ENCODE results near the gene GNAQ. TPM values are rescaled to one million over a fixed set of nuclear protein-coding genes. Genes with fewer than 3 reads are reported as not detected.

The GNAQ gene
- total and polyA plus RNA-seq, 3 donors from 2014 or later: 23.5 to 42.9 (median 39.4) TPM

DNA sequence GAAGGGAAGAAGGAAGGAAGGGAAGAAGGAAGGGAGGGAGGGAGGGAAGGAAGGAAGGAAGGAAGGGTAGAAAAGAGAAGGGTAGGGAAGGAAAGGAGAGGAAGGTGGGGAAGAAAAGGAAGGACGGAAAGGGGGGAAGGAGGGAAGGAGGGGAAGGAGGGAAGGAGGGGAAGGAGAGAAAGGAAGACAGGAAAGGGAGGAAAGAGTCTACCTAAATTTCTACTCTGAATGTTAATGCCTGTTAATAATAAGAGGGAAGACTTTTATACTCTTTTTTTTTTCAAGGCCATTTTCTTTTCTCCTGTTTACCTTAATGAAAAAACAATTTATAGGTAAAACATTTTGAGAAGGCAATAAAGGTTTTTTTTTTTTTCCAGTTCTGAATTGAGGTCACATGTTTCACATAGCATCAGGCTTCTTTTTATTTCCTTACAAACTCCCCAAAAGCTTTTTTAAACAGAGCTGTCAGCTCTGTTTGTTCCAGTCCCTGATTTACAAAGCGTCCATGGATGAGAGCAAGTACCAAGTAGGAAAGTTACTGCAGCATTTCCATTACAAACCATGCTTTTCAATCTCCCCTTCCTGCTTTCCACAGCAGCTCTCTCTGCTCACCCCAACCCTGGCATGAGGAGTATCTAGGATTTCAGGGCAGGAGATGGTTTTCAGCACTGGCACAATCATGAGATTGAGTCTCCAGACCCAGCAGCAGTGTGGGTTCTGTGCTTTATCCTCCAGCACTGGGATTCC lies 173.9 kb downstream of the GNAQ start:
- no peak overlapping the region for H3K27ac ChIP-seq
- no peak overlapping the region for H3K4me3 ChIP-seq
- H3K36me3 ChIP-seq (ENCODE audit: low read depth, missing control alignments): no peaks in the 10 kb centered on the region
- intact Hi-C loops (cut with DNase I; ENCODE audit: low total_unique reads): no loop called here
- no peaks in the 10 kb centered on the region for H3K9me3 ChIP-seq
- DNase-seq: no peak
- H3K4me1 ChIP-seq: peaks cover 6% of the 10 kb centered on the region
- TF ChIP-seq POLR2A (IDR thresholded peaks at IDR 0.05): no peak
- TF ChIP-seq, protein P1, sequence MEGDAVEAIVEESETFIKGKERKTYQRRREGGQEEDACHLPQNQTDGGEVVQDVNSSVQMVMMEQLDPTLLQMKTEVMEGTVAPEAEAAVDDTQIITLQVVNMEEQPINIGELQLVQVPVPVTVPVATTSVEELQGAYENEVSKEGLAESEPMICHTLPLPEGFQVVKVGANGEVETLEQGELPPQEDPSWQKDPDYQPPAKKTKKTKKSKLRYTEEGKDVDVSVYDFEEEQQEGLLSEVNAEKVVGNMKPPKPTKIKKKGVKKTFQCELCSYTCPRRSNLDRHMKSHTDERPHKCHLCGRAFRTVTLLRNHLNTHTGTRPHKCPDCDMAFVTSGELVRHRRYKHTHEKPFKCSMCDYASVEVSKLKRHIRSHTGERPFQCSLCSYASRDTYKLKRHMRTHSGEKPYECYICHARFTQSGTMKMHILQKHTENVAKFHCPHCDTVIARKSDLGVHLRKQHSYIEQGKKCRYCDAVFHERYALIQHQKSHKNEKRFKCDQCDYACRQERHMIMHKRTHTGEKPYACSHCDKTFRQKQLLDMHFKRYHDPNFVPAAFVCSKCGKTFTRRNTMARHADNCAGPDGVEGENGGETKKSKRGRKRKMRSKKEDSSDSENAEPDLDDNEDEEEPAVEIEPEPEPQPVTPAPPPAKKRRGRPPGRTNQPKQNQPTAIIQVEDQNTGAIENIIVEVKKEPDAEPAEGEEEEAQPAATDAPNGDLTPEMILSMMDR (IDR thresholded peaks at IDR 0.05): no peak
- H3K27me3 ChIP-seq: no peaks in the 10 kb centered on the region
- 96 to 97% methylated on average over 2 of the region's 2 CpGs for WGBS, 2 donors

DNA sequence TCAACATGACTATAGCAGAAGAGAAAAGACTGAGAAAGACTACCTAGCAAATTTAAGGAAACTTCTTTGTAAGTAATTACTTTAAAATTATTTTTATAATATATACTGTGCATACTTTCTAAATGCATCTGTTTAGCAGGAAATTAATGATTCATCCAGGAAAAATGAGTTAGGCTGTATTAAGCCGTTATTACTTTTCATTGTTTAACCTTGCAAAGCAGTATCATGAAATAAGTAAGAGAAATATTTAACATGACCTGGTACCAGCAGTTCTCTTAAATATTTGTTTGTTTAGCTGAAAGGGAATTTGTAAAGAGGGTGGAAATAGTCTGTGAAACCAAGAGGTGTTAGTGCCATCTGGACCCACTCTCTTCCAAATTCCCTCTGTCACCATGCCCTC lies 175.0 kb downstream of the GNAQ start:
- intact Hi-C loops (cut with DNase I; ENCODE audit: low total_unique reads): no loop called here
- Histone ChIP-seq H3K27me3 (no peaks in the 10 kb centered on the region), H3K27ac (no peak overlapping the region), H3K36me3 (ENCODE audit: low read depth, missing control alignments) (no peaks in the 10 kb centered on the region), H3K4me3 (no peak overlapping the region), H3K4me1 (peaks cover 12% of the 10 kb centered on the region), H3K9me3 (no peaks in the 10 kb centered on the region)
- TF ChIP-seq, protein P1 (IDR thresholded peaks at IDR 0.05): no peak
- TF ChIP-seq POLR2A (IDR thresholded peaks at IDR 0.05): no peak
- 58 to 69% methylated on average over 1 of the region's 1 CpG for WGBS, 2 donors
- DNase-seq: no peak

DNA sequence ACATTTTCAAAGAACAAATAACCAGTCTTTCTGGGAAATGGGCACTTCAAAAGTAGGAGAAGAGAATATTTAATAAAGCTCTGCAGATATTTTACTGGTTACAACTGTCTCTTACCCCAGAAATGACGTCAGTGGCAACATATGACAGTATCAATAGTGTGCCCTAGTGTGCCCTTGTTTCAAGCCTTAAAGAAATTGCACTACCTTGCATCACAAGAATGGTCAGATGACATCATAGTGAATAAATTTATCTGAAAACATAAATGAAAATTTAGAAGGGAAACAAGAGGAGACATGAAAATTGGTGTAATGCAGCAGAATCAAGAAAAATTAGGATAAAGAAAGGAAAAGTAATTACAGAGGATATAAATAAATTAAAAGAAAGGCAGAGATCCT lies 176.7 kb downstream of the GNAQ start:
- intact Hi-C loops (cut with DNase I; ENCODE audit: low total_unique reads): no loop called here
- peaks cover 12% of the 10 kb centered on the region for H3K4me1 ChIP-seq
- no peak for TF ChIP-seq POLR2A (IDR thresholded peaks at IDR 0.05)
- TF ChIP-seq, protein P1 (IDR thresholded peaks at IDR 0.05): no peak
- no peak overlapping the region for H3K27ac ChIP-seq
- WGBS, 2 donors: 75 to 94% methylated on average over 1 of the region's 1 CpG
- no peaks in the 10 kb centered on the region for H3K36me3 ChIP-seq (ENCODE audit: low read depth, missing control alignments)
- no peaks in the 10 kb centered on the region for H3K9me3 ChIP-seq
- no peaks in the 10 kb centered on the region for H3K27me3 ChIP-seq
- no peak overlapping the region for H3K4me3 ChIP-seq
- DNase-seq: no peak

DNA sequence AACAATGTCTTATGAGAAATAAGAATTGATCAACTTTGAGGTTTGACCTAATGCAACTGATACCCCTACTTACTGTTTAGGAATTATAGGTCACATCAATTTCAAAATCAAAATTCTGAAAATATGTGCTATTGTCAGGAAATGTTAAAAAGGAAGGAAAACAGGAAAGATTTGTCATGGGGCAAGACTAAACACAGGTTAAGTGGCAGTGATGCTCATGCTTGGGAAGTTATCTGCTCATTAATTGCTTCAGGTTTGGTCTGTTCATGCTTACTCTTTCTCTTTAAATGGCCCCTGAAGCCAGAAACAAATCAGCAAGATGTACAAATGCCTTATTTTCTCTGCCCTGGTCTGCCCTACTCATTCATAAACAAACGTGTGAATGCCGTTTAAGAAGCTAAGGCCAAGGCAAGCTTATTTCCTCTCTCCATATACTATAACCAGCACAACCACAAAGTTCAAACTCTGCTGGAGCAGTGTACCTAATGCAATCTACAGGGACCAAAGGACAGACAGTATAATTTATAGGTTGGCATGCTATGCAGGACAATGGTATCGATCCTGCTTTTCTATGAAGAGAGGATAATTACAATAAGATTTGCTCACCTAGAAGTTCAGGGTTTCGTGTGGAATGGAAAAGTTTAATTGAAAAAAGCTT lies 177.2 kb downstream of the GNAQ start:
- TF ChIP-seq, protein P1 (IDR thresholded peaks at IDR 0.05): no peak
- TF ChIP-seq POLR2A (IDR thresholded peaks at IDR 0.05): no peak
- intact Hi-C loops (cut with DNase I; ENCODE audit: low total_unique reads): no loop called here
- Histone ChIP-seq H3K27me3 (no peaks in the 10 kb centered on the region), H3K36me3 (ENCODE audit: low read depth, missing control alignments) (no peaks in the 10 kb centered on the region), H3K4me1 (peaks cover 12% of the 10 kb centered on the region), H3K27ac (no peak overlapping the region), H3K9me3 (no peaks in the 10 kb centered on the region), H3K4me3 (no peak overlapping the region)
- WGBS, 2 donors: 77 to 84% methylated on average over 4 of the region's 4 CpGs
- no peak for DNase-seq

Measured in testis (tissue), 3 donors.